Measurements from ENCODE around the gene CLIP1. TPM values are rescaled to one million over a fixed set of nuclear protein-coding genes. Genes with fewer than 3 reads are reported as not detected.
"Not testable (repeated sequence)": the region's sequence is repeated elsewhere in the genome, so short reads cannot be mapped to it uniquely, and the experiment has no call there.

The CLIP1 gene
- polyA plus RNA-seq, 1 of the 3 experiments (the other 2 are of a cell fraction): 33.9 TPM

DNA sequence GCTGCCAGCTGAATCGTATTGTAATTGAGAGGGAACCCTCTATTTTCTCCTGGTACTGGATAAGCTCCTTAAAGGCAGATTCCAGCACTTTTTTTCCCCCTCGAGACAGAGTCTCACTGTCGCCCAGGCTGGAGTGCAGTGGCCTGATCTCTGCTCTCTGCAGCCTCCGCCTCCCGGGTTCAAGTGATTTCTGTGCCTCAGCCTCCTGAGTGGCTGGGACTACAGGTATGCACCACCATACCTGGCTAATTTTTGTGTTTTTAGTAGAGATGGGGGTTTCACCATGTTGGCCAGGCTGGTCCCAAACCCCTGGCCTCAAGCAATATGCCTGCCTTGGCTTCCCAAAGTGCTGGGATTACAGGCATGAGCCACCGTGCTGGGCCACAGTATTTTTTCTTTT lies 47.4 kb upstream of the CLIP1 start:
- H3K9me3 ChIP-seq; H3K4me2 ChIP-seq; H3K27me3 ChIP-seq (ENCODE audit: insufficient read depth); DNase-seq; H2AFZ ChIP-seq (ENCODE audit: low read depth); H3K4me3 ChIP-seq (ENCODE audit: low read depth in 2 of 2, low read length in 1 of 2); H3K4me1 ChIP-seq (ENCODE audit: control insufficient read depth in 1 of 2, insufficient read depth in 2 of 2, low read depth in 1 of 2, low read length in 1 of 2); H3K27ac ChIP-seq (ENCODE audit: low read depth in 2 of 2, low read length in 1 of 2); H3K9me2 ChIP-seq; H3K79me2 ChIP-seq (ENCODE audit: insufficient read depth); H3K9ac ChIP-seq; POLR2A ChIA-PET; H4K20me1 ChIP-seq (ENCODE audit: insufficient read depth): not testable (repeated sequence)
- CTCF ChIA-PET: interaction anchor here (1.2 to 7.3 kb wide), 3 partner anchors 30 to 339 kb away, joined by 3 to 148 read pairs (median 9); no protein-coding TSS in a partner anchor
- Histone ChIP-seq H3K36me3 (replicated peaks in 1 of 2; ENCODE audit: control insufficient read depth in 1 of 2, insufficient read depth in 2 of 2, low read length in 1 of 2) (peaks cover 15 to 28% of the 10 kb centered on the region in 2 experiments), H3F3A (replicated peaks; ENCODE audit: insufficient read depth) (peaks cover 31% of the 10 kb centered on the region)
- 92% methylated on average over 6 of the region's 6 CpGs for WGBS (ENCODE audit: low lambda C conversion rate)

DNA sequence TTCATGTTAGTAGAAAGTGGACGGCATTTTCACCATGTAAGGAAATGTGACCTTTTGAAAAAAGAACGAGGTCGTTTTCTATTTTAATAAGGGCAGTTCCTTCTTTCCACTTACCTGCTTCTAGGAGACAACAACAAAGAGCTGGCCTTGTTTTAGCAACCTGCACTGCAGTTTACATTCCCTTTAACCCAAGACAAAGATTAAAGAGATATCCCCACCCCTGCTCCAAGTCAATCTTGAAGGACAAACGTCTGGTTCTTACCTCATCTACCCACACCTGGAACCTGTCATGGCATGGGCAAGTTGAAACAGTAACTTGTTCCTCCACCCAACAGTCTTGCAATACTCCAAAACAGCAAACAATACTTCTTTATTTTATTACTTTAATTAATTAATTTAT lies 45.5 kb upstream of the CLIP1 start:
- Histone ChIP-seq H3K4me3 (ENCODE audit: low read depth in 2 of 2, low read length in 1 of 2) (no peak overlapping the region), H3K4me1 (ENCODE audit: control insufficient read depth in 1 of 2, insufficient read depth in 2 of 2, low read depth in 1 of 2, low read length in 1 of 2) (peaks cover 0 to 4% of the 10 kb centered on the region in 2 experiments; a peak in 1 of 4 replicates), H4K20me1 (ENCODE audit: insufficient read depth) (no peaks in the 10 kb centered on the region), H3K9ac (no peak overlapping the region), H3K27ac (ENCODE audit: low read depth in 2 of 2, low read length in 1 of 2) (no peak overlapping the region), H3F3A (replicated peaks; ENCODE audit: insufficient read depth) (peaks cover 31% of the 10 kb centered on the region), H3K27me3 (ENCODE audit: insufficient read depth) (no peaks in the 10 kb centered on the region), H2AFZ (ENCODE audit: low read depth) (no peak overlapping the region), H3K9me3 (no peaks in the 10 kb centered on the region), H3K36me3 (replicated peaks in 1 of 2; ENCODE audit: control insufficient read depth in 1 of 2, insufficient read depth in 2 of 2, low read length in 1 of 2) (peaks cover under 1 to 13% of the 10 kb centered on the region in 2 experiments), H3K4me2 (no peak overlapping the region), H3K9me2 (no peaks in the 10 kb centered on the region), H3K79me2 (ENCODE audit: insufficient read depth) (no peaks in the 10 kb centered on the region)
- TF ChIP-seq IRF3 (IDR thresholded peaks at IDR 0.05; ENCODE audit: low read depth, low read length) (no peak), MAX (IDR thresholded peaks at IDR 0.05; ENCODE audit: low read depth) (no peak), FOXJ3 (CRISPR knock-in tag; IDR thresholded peaks at IDR 0.05) (no peak), TAF1 (IDR thresholded peaks at IDR 0.05; ENCODE audit: borderline replicate concordance, low read depth, low read length) (no peak), SIN3A (IDR thresholded peaks at IDR 0.05; ENCODE audit: borderline replicate concordance, low read depth, low read length) (no peak), RFX5 (IDR thresholded peaks at IDR 0.05; ENCODE audit: low read length) (no peak), USF1 (IDR thresholded peaks at IDR 0.05; ENCODE audit: borderline replicate concordance, low read depth) (no peak), POLR2AphosphoS5 (IDR thresholded peaks at IDR 0.05; ENCODE audit: low read depth, low read length) (no peak)
- DNase-seq: no peak
- ChIA-PET CTCF (interaction anchor here (7.3 kb wide), 1 partner anchor 68 kb away, joined by 148 read pairs; no protein-coding TSS in a partner anchor), POLR2A (no interaction called here)
- 89% methylated on average over 4 of the region's 4 CpGs for WGBS (ENCODE audit: low lambda C conversion rate)
